Transverse colon (tissue), 4 donors: Measurements from ENCODE around the gene BRD3. TPM values are rescaled to one million over a fixed set of nuclear protein-coding genes. Genes with fewer than 3 reads are reported as not detected.

Source experiments
- DNase-seq: peaks from one replicate; pipeline ENCODE4 v3.0.0-alpha.2; 2019
- H3K27ac ChIP-seq, 4 donors: fragments of 200-600 bp; sonication (generic); 2 replicates each; pipeline ENCODE4 v1.5.1; 2016 to 2018; ENCODE audit warnings: inconsistent platforms in 4 of 4
- H3K27me3 ChIP-seq: fragments of 200-600 bp; sonication (generic); 2 replicates; pipeline ENCODE4 v1.5.1; 2017; ENCODE audit warnings: inconsistent platforms
- H3K36me3 ChIP-seq, 4 donors: fragments of 200-600 bp; sonication (generic); 2 replicates each; pipeline ENCODE4 v1.5.1; 2017 to 2019; ENCODE audit warnings: inconsistent platforms in 4 of 4
- H3K4me1 ChIP-seq, 4 donors: fragments of 200-600 bp; sonication (generic); 2 replicates each; pipeline ENCODE4 v1.5.1; 2017 to 2020; ENCODE audit warnings: inconsistent platforms in 4 of 4
- H3K4me3 ChIP-seq, 4 donors: fragments of 200-600 bp; sonication (generic); 1 replicate in 1 of 4; 2 replicates in 3 of 4; pipeline versions ENCODE4 v1.5.1 to v1.6.1; 2017 to 2019; ENCODE audit warnings: inconsistent platforms in 4 of 4
- H3K9me3 ChIP-seq, 2 donors: fragments of 200-600 bp; sonication (generic); 2 replicates each; pipeline ENCODE4 v1.5.1; 2017 to 2019; ENCODE audit warnings: inconsistent platforms in 2 of 2
- CTCF ChIP-seq, 5 experiments: fragments of 200-600 bp in 3 of 5; fragments of 450-650 bp in 2 of 5; sonication (generic) in 3 of 5; IDR thresholded peaks; 1 replicate in 2 of 5; 2 replicates in 3 of 5; pipeline ENCODE4 v1.5.1; 2016 to 2017; ENCODE audit warnings: antibody characterized with exemption in 5 of 5, inconsistent platforms in 3 of 5, mild to moderate bottlenecking in 2 of 5, moderate library complexity in 1 of 5
- EP300 ChIP-seq: sonication (generic); formaldehyde crosslinking; IDR thresholded peaks from one replicate; pipeline ENCODE4 v1.6.1; 2017; ENCODE audit warnings: antibody characterized with exemption, low read depth
- POLR2A ChIP-seq: fragments of 450-650 bp; IDR thresholded peaks from one replicate; pipeline ENCODE4 v1.6.1; 2016; ENCODE audit warnings: antibody characterized with exemption, mild to moderate bottlenecking, moderate library complexity
- POLR2AphosphoS5 ChIP-seq, 3 donors: sonication (generic); formaldehyde crosslinking; IDR thresholded peaks; one replicate each; pipeline ENCODE4 v1.6.1; 2016; ENCODE audit warnings: antibody characterized with exemption in 3 of 3
- WGBS, 2 donors: methylation state at CpG; one replicate each; pipeline ENCODE4 v1.1.5; 2018; ENCODE audit warnings: low coverage in 1 of 2; 5-methylcytosine and 5-hydroxymethylcytosine counted together
- in situ Hi-C, 4 donors: fragments of 200-750 bp; cut with MboI; loops; one replicate each; pipeline versions ENCODE4 v1.15.0 to v1.15.1; 2017; ENCODE audit warnings: low sequenced_read_pairs in 3 of 4, low pct_ligation_motif_present in 1 of 4, low pct_unique_long_range_greater_than_20kb in 1 of 4
- intact Hi-C: fragments of 100-400 bp; cut with DNase I; formaldehyde crosslinking; loops from one replicate; pipeline ENCODE4 v1.15.1; 2023; ENCODE audit warnings: low total_unique reads
- total RNA-seq, 4 donors: library from RNA; depleted of rRNA; stranded (reverse); fragments of >200 nt; gene quantifications; one replicate each; pipeline ENCODE4 v1.1.0, GENCODE V29; 2016

Gene BRD3
- total RNA-seq, 4 donors from 2014 or later, result 14.5 to 21.3 (median 17.2) TPM

GRCh38 chr9:134045841-134046544 lies 21.8 kb downstream of the BRD3 start:
- no peaks in the 10 kb centered on the region for H3K27me3 ChIP-seq
- H3K4me1 ChIP-seq, result peaks cover 0 to 14% (median 3%) of the 10 kb centered on the region in 4 donors
- intact Hi-C loops (no loop called here), in situ Hi-C loops (no loop called here)
- H3K4me3 ChIP-seq, result no peak overlapping the region
- H3K36me3 ChIP-seq, result peaks cover 0 to 30% (median 11%) of the 10 kb centered on the region in 4 donors
- TF ChIP-seq CTCF (IDR thresholded peaks at IDR 0.05) (no peak), EP300 (no peak), POLR2AphosphoS5 (IDR thresholded peaks at IDR 0.05) (no peak), POLR2A (no peak)
- no peak for DNase-seq
- 81% methylated on average over 21 of the region's 26 CpGs; no CpG with 5 or more reads in 1 of the 2 donors for WGBS, 2 donors
- H3K9me3 ChIP-seq, result no peaks in the 10 kb centered on the region
- no peak overlapping the region for H3K27ac ChIP-seq

GRCh38 chr9:134044944-134045343 lies 22.9 kb downstream of the BRD3 start:
- TF ChIP-seq POLR2AphosphoS5 (IDR thresholded peaks at IDR 0.05) (no peak), CTCF (IDR thresholded peaks at IDR 0.05) (no peak), POLR2A (no peak), EP300 (no peak)
- in situ Hi-C loops (no loop called here), intact Hi-C loops (no loop called here)
- H3K4me3 ChIP-seq, result no peak overlapping the region
- DNase-seq, result no peak
- WGBS, 2 donors, result 85% methylated on average over 12 of the region's 12 CpGs; no CpG with 5 or more reads in 1 of the 2 donors
- peaks cover 0 to 30% (median 9%) of the 10 kb centered on the region in 4 donors for H3K36me3 ChIP-seq
- H3K27ac ChIP-seq, result no peak overlapping the region
- no peaks in the 10 kb centered on the region for H3K9me3 ChIP-seq
- H3K4me1 ChIP-seq, result peaks cover 0 to 14% (median 4%) of the 10 kb centered on the region in 4 donors
- no peaks in the 10 kb centered on the region for H3K27me3 ChIP-seq

GRCh38 chr9:134043531-134043988 lies 24.3 kb downstream of the BRD3 start:
- no peak overlapping the region for H3K27ac ChIP-seq
- peaks cover 0 to 36% (median 9%) of the 10 kb centered on the region in 4 donors for H3K36me3 ChIP-seq
- no peak overlapping the region for H3K4me3 ChIP-seq
- no peaks in the 10 kb centered on the region for H3K9me3 ChIP-seq
- TF ChIP-seq CTCF (IDR thresholded peaks at IDR 0.05), result no peak
- H3K27me3 ChIP-seq, result no peaks in the 10 kb centered on the region
- intact Hi-C loops, result no loop called here
- DNase-seq, result no peak
- 89% methylated on average over 11 of the region's 11 CpGs; no CpG with 5 or more reads in 1 of the 2 donors for WGBS, 2 donors
- H3K4me1 ChIP-seq, result peaks cover 0 to 5% (median 1%) of the 10 kb centered on the region in 4 donors
- in situ Hi-C loops, result no loop called here

GRCh38 chr9:134041649-134041962 lies 26.2 kb downstream of the BRD3 start:
- H3K27me3 ChIP-seq, result no peaks in the 10 kb centered on the region
- in situ Hi-C loops, result no loop called here
- peaks cover 0 to 5% (median 1%) of the 10 kb centered on the region in 4 donors for H3K4me1 ChIP-seq
- no peak overlapping the region for H3K4me3 ChIP-seq
- 94% methylated on average over 15 of the region's 16 CpGs; no CpG with 5 or more reads in 1 of the 2 donors for WGBS, 2 donors
- no peak overlapping the region for H3K27ac ChIP-seq
- H3K36me3 ChIP-seq, result peaks cover 0 to 24% (median 8%) of the 10 kb centered on the region in 4 donors
- intact Hi-C loops, result no loop called here
- TF ChIP-seq POLR2AphosphoS5 (IDR thresholded peaks at IDR 0.05), result no peak
- TF ChIP-seq EP300, result no peak
- H3K9me3 ChIP-seq, result no peaks in the 10 kb centered on the region
- no peak for DNase-seq
